ENCODE measurements around the gene DKKL1. TPM values are rescaled to one million over a fixed set of nuclear protein-coding genes. Genes with fewer than 3 reads are reported as not detected.

Gene DKKL1
- total RNA-seq, 1 donor, result not detected

Other genes with a start within 250 kb of the DKKL1 start
- gene LIN7B, start 249.5 kb upstream of the DKKL1 start, total RNA-seq, result 2.5 TPM
- 3.5 TPM for gene C19orf73, start 244.7 kb upstream of the DKKL1 start, total RNA-seq
- gene PPFIA3, start 244.3 kb upstream of the DKKL1 start, total RNA-seq, result 1.2 TPM
- not detected for gene HRC, start 208.5 kb upstream of the DKKL1 start, total RNA-seq
- gene TRPM4, start 206.1 kb upstream of the DKKL1 start, total RNA-seq, result 1.5 TPM
- gene SLC6A16, start 38.7 kb upstream of the DKKL1 start, total RNA-seq, result 0.73 TPM
- 229 TPM for gene CD37, start 28.5 kb upstream of the DKKL1 start, total RNA-seq
- 0.10 TPM for gene TEAD2, start 1.5 kb upstream of the DKKL1 start, total RNA-seq
- gene KASH5, start 24.4 kb downstream of the DKKL1 start, total RNA-seq, result not detected
- gene PTH2, start 59.6 kb downstream of the DKKL1 start, total RNA-seq, result not detected
- not detected for gene GFY, start 61.5 kb downstream of the DKKL1 start, total RNA-seq
- gene SLC17A7, start 77.7 kb downstream of the DKKL1 start, total RNA-seq, result not detected
- 45.2 TPM for gene PIH1D1, start 87.9 kb downstream of the DKKL1 start, total RNA-seq
- gene ALDH16A1, start 89.3 kb downstream of the DKKL1 start, total RNA-seq, result 13.7 TPM
- 49.6 TPM for gene FLT3LG, start 110.3 kb downstream of the DKKL1 start, total RNA-seq
- 4,457 TPM for gene RPL13A, start 123.7 kb downstream of the DKKL1 start, total RNA-seq
- gene RPS11, start 132.6 kb downstream of the DKKL1 start, total RNA-seq, result 8,046 TPM
- 123 TPM for gene FCGRT, start 148.8 kb downstream of the DKKL1 start, total RNA-seq
- 1.6 TPM for gene RCN3, start 164.1 kb downstream of the DKKL1 start, total RNA-seq
- 88.6 TPM for gene NOSIP, start 216.7 kb downstream of the DKKL1 start, total RNA-seq
- gene PRRG2, start 217.4 kb downstream of the DKKL1 start, total RNA-seq, result 1.4 TPM
- gene PRR12, start 227.3 kb downstream of the DKKL1 start, total RNA-seq, result 6.4 TPM

All from mononuclear cell (primary cell).